ENCODE data around the gene GAB2.

DNA sequence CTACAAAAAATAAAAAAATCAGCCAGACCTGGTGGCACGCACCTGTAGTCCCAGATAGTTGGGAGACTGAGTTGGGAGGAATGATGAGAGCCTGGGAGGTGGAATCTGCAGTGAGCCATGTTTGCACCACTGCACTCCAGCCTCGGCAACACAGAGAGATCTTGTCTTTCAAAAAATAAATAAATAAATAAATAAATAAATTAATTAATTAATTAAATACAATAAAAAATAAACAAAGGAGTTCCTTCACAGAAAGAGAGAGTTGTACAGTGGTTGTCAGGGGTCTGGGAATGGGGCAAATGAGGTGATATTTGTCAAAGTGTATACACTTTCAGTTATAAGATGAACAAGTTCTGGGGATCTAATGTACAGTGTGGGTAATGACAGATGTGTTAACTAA is 49.8 kb upstream of the GAB2 start:
- TF ChIP-seq, protein P1, sequence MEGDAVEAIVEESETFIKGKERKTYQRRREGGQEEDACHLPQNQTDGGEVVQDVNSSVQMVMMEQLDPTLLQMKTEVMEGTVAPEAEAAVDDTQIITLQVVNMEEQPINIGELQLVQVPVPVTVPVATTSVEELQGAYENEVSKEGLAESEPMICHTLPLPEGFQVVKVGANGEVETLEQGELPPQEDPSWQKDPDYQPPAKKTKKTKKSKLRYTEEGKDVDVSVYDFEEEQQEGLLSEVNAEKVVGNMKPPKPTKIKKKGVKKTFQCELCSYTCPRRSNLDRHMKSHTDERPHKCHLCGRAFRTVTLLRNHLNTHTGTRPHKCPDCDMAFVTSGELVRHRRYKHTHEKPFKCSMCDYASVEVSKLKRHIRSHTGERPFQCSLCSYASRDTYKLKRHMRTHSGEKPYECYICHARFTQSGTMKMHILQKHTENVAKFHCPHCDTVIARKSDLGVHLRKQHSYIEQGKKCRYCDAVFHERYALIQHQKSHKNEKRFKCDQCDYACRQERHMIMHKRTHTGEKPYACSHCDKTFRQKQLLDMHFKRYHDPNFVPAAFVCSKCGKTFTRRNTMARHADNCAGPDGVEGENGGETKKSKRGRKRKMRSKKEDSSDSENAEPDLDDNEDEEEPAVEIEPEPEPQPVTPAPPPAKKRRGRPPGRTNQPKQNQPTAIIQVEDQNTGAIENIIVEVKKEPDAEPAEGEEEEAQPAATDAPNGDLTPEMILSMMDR (IDR thresholded peaks at IDR 0.05) = no peak
- no peak for TF ChIP-seq EZH2 (IDR thresholded peaks at IDR 0.05; ENCODE audit: borderline replicate concordance, insufficient read depth, low read depth, low read length, poor library complexity, severe bottlenecking)
